B cell (primary cell): ENCODE data around the gene TXNDC15.

Experiments used
- EZH2 ChIP-seq: IDR thresholded peaks from 2 replicates; pipeline ENCODE4 v1.6.1; 2012; ENCODE audit warnings: borderline replicate concordance, low read depth, mild to moderate bottlenecking, moderate library complexity, low read length; ENCODE audit not compliant: insufficient read depth, poor library complexity, severe bottlenecking
- TF ChIP-seq, protein P1 (sequence below): fragments of 200-600 bp; IDR thresholded peaks from one replicate; pipeline ENCODE4 v1.8.0; 2022; ENCODE audit warnings: antibody characterized with exemption, mild to moderate bottlenecking

DNA sequence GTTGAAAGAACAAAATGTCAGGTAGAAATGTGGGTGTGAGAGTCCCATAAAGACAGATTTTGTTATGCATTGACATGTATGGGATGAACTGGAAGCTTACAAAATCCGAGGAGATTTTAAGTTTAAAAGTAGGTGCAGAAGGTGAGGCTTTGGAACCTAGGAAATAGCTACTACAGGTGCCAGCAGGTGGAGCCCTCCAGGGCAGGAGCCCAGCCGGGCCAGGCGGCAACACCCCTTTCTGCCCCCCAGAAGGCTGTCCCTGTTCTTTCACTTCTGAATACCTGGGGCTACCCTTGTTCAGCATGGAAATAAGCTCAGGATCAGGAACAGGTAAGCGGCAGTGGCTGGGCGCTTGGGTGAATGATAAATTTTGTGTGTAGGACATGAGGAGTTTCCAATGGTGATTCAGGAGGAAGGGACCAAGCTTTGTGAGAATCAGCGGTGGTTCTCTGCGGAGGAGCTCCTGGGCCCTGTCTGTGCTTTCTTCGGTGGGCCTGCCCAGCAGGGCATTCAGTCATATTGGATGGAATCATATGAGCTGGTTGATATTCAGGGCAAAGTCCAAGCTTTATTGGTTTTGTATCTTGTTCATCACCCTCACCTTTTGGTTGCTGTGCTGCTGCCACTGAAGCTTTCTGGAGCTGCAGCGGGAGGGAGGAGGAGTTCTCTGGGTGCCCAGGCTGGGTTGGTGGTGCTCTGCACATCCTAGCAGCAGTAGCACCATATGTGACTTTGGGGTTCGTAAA is 43.1 kb downstream of the TXNDC15 start:
- TF ChIP-seq, protein P1, sequence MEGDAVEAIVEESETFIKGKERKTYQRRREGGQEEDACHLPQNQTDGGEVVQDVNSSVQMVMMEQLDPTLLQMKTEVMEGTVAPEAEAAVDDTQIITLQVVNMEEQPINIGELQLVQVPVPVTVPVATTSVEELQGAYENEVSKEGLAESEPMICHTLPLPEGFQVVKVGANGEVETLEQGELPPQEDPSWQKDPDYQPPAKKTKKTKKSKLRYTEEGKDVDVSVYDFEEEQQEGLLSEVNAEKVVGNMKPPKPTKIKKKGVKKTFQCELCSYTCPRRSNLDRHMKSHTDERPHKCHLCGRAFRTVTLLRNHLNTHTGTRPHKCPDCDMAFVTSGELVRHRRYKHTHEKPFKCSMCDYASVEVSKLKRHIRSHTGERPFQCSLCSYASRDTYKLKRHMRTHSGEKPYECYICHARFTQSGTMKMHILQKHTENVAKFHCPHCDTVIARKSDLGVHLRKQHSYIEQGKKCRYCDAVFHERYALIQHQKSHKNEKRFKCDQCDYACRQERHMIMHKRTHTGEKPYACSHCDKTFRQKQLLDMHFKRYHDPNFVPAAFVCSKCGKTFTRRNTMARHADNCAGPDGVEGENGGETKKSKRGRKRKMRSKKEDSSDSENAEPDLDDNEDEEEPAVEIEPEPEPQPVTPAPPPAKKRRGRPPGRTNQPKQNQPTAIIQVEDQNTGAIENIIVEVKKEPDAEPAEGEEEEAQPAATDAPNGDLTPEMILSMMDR: no peak
- no peak for TF ChIP-seq EZH2
